GM18498 (cell line): ENCODE data around the gene KRTAP29-1.
A peak's percentile ranks its signal among the peaks of the same experiment; 100 is the strongest.
"Not testable (repeated sequence)": the region's sequence is repeated elsewhere in the genome, so short reads cannot be mapped to it uniquely, and the experiment has no call there.

Source experiments
- ATAC-seq: cut with Tn5 transposase; IDR thresholded peaks from one replicate; pipeline ENCODE4 v1.9.1; 2021; ENCODE audit warnings: mild to moderate bottlenecking, moderate library complexity; ENCODE audit not compliant: unreplicated experiment

KRTAP29-1 gene

GRCh38 chr17:41301916-41302901, at the start of gene KRTAP29-1:
KRTAP29-1 (minus strand) TSS chr17:41302851; CDS start chr17:41302851, 0 bp downstream.
- no peak for ATAC-seq

- ATAC-seq, result no peak
Observed at GRCh38 chr17:41351177-41351576, 48.5 kb upstream of the KRTAP29-1 start.

GRCh38 chr17:41350381-41350878, 47.8 kb upstream of the KRTAP29-1 start, which contains the start of gene KRT33A:
KRT33A (minus strand) TSS chr17:41350828; CDS start chr17:41350767, 61 bp downstream.
- not testable (repeated sequence) for ATAC-seq

GRCh38 chr17:41347869-41348760, 45.5 kb upstream of the KRTAP29-1 start:
- no peak for ATAC-seq

GRCh38 chr17:41346421-41346820, 43.8 kb upstream of the KRTAP29-1 start:
- ATAC-seq, result not testable (repeated sequence)

- ATAC-seq, result no peak
Observed at GRCh38 chr17:41345992-41346391, 43.3 kb upstream of the KRTAP29-1 start.

- ATAC-seq, result no peak
Observed at GRCh38 chr17:41343029-41343428, 40.4 kb upstream of the KRTAP29-1 start.

- peak; percentile 46 for ATAC-seq
Observed at GRCh38 chr17:41340934-41341861, 38.5 kb upstream of the KRTAP29-1 start.

- ATAC-seq, result no peak
Observed at GRCh38 chr17:41340494-41340893, 37.8 kb upstream of the KRTAP29-1 start.

- no peak for ATAC-seq
Observed at GRCh38 chr17:41339571-41340172, 37.0 kb upstream of the KRTAP29-1 start.

GRCh38 chr17:41338961-41339485, 36.4 kb upstream of the KRTAP29-1 start:
- ATAC-seq, result peak; percentile 49

GRCh38 chr17:41335747-41336146, 33.1 kb upstream of the KRTAP29-1 start:
- ATAC-seq, result no peak

- ATAC-seq, result no peak
Observed at GRCh38 chr17:41334385-41335305, 32.0 kb upstream of the KRTAP29-1 start.

GRCh38 chr17:41333836-41334235, 31.2 kb upstream of the KRTAP29-1 start:
- ATAC-seq, result no peak

- no peak for ATAC-seq
Observed at GRCh38 chr17:41333098-41333497, 30.4 kb upstream of the KRTAP29-1 start.

GRCh38 chr17:41332239-41332638, 29.6 kb upstream of the KRTAP29-1 start:
- no peak for ATAC-seq

GRCh38 chr17:41331606-41332005, 29.0 kb upstream of the KRTAP29-1 start:
- ATAC-seq, result no peak

- no peak for ATAC-seq
Observed at GRCh38 chr17:41329279-41329948, 26.8 kb upstream of the KRTAP29-1 start.
